ENCODE measurements around the gene SHMT2. TPM values are rescaled to one million over a fixed set of nuclear protein-coding genes. Genes with fewer than 3 reads are reported as not detected.

Gene SHMT2
- total RNA-seq, 1 experiment from 2014 or later, result 210 TPM

DNA sequence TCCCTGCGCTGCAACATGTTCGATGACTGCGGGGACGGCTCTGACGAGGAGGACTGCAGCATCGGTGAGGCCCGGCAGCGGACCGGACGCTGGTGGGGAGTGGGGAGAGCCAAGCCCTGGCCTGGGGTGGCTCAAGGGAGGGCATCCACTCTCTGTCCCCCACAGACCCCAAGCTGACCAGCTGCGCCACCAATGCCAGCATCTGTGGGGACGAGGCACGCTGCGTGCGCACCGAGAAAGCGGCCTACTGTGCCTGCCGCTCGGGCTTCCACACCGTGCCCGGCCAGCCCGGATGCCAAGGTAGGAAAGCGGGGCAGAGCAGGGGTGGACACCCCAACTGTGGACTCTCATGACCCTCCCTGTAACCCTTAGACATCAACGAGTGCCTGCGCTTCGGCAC is 24.3 kb upstream of the SHMT2 start:
- no peak overlapping the region for H3K27ac ChIP-seq (ENCODE audit: low read length)
- DNase-seq, result no peak
- H3K4me2 ChIP-seq (ENCODE audit: low read length), result no peak overlapping the region
- TF ChIP-seq EZH2 (IDR thresholded peaks at IDR 0.05; ENCODE audit: low read length, unreplicated experiment), result no peak
- TF ChIP-seq EZH2phosphoT487 (IDR thresholded peaks at IDR 0.05; ENCODE audit: borderline replicate concordance, low read length), result no peak
- TF ChIP-seq, protein P1, sequence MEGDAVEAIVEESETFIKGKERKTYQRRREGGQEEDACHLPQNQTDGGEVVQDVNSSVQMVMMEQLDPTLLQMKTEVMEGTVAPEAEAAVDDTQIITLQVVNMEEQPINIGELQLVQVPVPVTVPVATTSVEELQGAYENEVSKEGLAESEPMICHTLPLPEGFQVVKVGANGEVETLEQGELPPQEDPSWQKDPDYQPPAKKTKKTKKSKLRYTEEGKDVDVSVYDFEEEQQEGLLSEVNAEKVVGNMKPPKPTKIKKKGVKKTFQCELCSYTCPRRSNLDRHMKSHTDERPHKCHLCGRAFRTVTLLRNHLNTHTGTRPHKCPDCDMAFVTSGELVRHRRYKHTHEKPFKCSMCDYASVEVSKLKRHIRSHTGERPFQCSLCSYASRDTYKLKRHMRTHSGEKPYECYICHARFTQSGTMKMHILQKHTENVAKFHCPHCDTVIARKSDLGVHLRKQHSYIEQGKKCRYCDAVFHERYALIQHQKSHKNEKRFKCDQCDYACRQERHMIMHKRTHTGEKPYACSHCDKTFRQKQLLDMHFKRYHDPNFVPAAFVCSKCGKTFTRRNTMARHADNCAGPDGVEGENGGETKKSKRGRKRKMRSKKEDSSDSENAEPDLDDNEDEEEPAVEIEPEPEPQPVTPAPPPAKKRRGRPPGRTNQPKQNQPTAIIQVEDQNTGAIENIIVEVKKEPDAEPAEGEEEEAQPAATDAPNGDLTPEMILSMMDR (conservative IDR thresholded peaks at IDR 0.05; ENCODE audit: low read depth, low read length), result no peak
- no peaks in the 10 kb centered on the region for H3K79me2 ChIP-seq (ENCODE audit: low read length)
- ATAC-seq, result no peak
- no peaks in the 10 kb centered on the region for H3K36me3 ChIP-seq (ENCODE audit: low read depth, low read length)
- no peaks in the 10 kb centered on the region for H4K20me1 ChIP-seq (ENCODE audit: low read length)
- H3K4me3 ChIP-seq (ENCODE audit: low read length), result no peak overlapping the region
- H3K4me1 ChIP-seq (ENCODE audit: insufficient read depth, low read length), result no peaks in the 10 kb centered on the region
- no peak overlapping the region for H2AFZ ChIP-seq (ENCODE audit: low read length)
- BruUV-seq (replicated peaks), result no TSS peak
- POLR2A ChIA-PET (ENCODE audit: unreplicated experiment), result no interaction called here
- H3K27me3 ChIP-seq (ENCODE audit: low read length), result no peaks in the 10 kb centered on the region
- no peaks in the 10 kb centered on the region for H3F3A ChIP-seq (ENCODE audit: low read length, unreplicated experiment)
- intact Hi-C loops (cut with micrococcal nuclease), result no loop called here
- H3K9me3 ChIP-seq (ENCODE audit: low read length), result no peaks in the 10 kb centered on the region
- H3K9me2 ChIP-seq (replicated peaks; ENCODE audit: low read length), result no peaks in the 10 kb centered on the region
- CTCF ChIA-PET, result no interaction called here
- H3K9ac ChIP-seq (ENCODE audit: low read length), result no peak overlapping the region

DNA sequence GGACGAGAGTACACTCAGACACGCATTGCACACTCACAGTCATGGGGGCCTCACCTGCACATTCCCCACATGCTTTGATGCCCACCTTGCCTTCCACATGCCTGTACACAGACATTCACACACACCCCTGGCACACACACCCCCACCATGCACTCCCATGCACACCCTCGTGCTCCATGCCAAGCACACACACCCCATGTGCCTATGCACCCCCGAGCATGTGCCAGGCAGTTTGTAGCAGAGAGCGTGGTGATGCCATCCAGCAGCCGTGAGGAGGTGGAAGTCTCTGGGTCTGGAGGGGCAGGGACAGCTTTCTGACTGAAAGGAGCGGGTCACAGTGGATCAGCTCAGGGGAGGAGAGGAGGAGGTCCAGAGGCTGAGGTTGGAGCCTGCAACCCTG is 23.6 kb upstream of the SHMT2 start:
- ATAC-seq (no peak), DNase-seq (no peak)
- no peak overlapping the region for H2AFZ ChIP-seq (ENCODE audit: low read length)
- no peaks in the 10 kb centered on the region for H3K9me2 ChIP-seq (replicated peaks; ENCODE audit: low read length)
- H3K4me2 ChIP-seq (ENCODE audit: low read length), result no peak overlapping the region
- H3K4me1 ChIP-seq (ENCODE audit: insufficient read depth, low read length), result no peaks in the 10 kb centered on the region
- intact Hi-C loops (cut with micrococcal nuclease), result no loop called here
- no peaks in the 10 kb centered on the region for H4K20me1 ChIP-seq (ENCODE audit: low read length)
- H3F3A ChIP-seq (ENCODE audit: low read length, unreplicated experiment), result no peaks in the 10 kb centered on the region
- POLR2A ChIA-PET (ENCODE audit: unreplicated experiment), result no interaction called here
- no peaks in the 10 kb centered on the region for H3K9me3 ChIP-seq (ENCODE audit: low read length)
- no peak overlapping the region for H3K4me3 ChIP-seq (ENCODE audit: low read length)
- no peaks in the 10 kb centered on the region for H3K36me3 ChIP-seq (ENCODE audit: low read depth, low read length)
- H3K9ac ChIP-seq (ENCODE audit: low read length), result no peak overlapping the region
- no peaks in the 10 kb centered on the region for H3K79me2 ChIP-seq (ENCODE audit: low read length)
- no peaks in the 10 kb centered on the region for H3K27me3 ChIP-seq (ENCODE audit: low read length)
- CTCF ChIA-PET, result no interaction called here
- no peak overlapping the region for H3K27ac ChIP-seq (ENCODE audit: low read length)
- no TSS peak for BruUV-seq (replicated peaks)
- no peak for TF ChIP-seq EZH2 (IDR thresholded peaks at IDR 0.05; ENCODE audit: low read length, unreplicated experiment)
- TF ChIP-seq, protein P1 (conservative IDR thresholded peaks at IDR 0.05; ENCODE audit: low read depth, low read length), result no peak
- no peak for TF ChIP-seq EZH2phosphoT487 (IDR thresholded peaks at IDR 0.05; ENCODE audit: borderline replicate concordance, low read length)

DNA sequence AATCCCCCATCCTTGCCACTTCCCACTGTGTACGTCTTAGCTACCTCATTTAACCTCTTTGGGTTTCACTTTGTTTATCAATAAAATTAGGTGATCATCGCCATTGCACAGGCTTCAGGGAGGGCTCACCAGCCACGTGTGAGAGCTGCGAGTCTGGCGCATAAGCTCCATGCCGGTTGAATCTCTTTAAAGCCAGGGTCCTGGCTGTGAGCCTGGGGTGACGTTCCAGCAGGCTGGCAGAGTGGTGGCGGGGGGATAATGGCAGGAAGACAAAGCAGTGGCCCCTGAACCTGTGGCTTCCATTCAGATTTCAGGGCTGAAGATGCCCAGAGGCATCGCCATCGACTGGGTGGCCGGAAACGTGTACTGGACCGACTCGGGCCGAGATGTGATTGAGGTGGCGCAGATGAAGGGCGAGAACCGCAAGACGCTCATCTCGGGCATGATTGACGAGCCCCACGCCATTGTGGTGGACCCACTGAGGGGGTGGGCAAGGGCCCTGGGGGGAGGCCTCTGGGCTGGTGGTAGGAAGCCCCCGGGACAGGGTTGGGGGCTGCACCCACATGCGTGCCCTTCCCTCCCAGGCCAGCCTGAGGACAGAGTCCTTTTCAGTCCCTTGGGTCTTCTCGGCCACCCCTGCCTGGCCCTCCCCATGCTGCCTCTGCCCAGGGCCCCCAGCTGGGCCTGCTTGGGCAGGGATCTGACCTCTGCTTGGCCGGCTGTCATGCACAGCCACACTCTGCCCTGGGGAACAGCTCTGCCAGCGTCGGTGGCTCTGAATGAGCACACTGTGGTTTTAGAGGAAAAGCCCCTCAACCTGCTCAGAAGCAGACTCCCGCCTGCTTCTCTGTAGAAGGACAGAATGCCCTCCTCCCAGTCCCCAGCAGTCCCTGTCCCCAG is 21.5 kb upstream of the SHMT2 start:
- no peaks in the 10 kb centered on the region for H4K20me1 ChIP-seq (ENCODE audit: low read length)
- POLR2A ChIA-PET (ENCODE audit: unreplicated experiment), result no interaction called here
- CTCF ChIA-PET, result no interaction called here

More for the DNA sequence above, 21.5 kb upstream of the SHMT2 start:
- ATAC-seq, result no peak
- Histone ChIP-seq H3K79me2 (ENCODE audit: low read length) (no peaks in the 10 kb centered on the region), H3K4me3 (ENCODE audit: low read length) (no peak overlapping the region), H3K4me2 (ENCODE audit: low read length) (no peak overlapping the region), H3K4me1 (ENCODE audit: insufficient read depth, low read length) (no peaks in the 10 kb centered on the region), H2AFZ (ENCODE audit: low read length) (no peak overlapping the region), H3K9ac (ENCODE audit: low read length) (no peak overlapping the region), H3F3A (ENCODE audit: low read length, unreplicated experiment) (no peaks in the 10 kb centered on the region), H3K27me3 (ENCODE audit: low read length) (no peaks in the 10 kb centered on the region), H3K27ac (ENCODE audit: low read length) (no peak overlapping the region), H3K9me3 (ENCODE audit: low read length) (no peaks in the 10 kb centered on the region), H3K9me2 (replicated peaks; ENCODE audit: low read length) (no peaks in the 10 kb centered on the region), H3K36me3 (ENCODE audit: low read depth, low read length) (no peaks in the 10 kb centered on the region)
- BruUV-seq (replicated peaks), result no TSS peak
- intact Hi-C loops (cut with micrococcal nuclease), result no loop called here
- no peak for DNase-seq
- TF ChIP-seq, protein P1 (conservative IDR thresholded peaks at IDR 0.05; ENCODE audit: low read depth, low read length), result no peak
- TF ChIP-seq EZH2phosphoT487 (IDR thresholded peaks at IDR 0.05; ENCODE audit: borderline replicate concordance, low read length) (no peak), EZH2 (IDR thresholded peaks at IDR 0.05; ENCODE audit: low read length, unreplicated experiment) (no peak)
